Progenitor cell of endocrine pancreas (in vitro differentiated cells): ENCODE results near the gene ATF7. TPM values are rescaled to one million over a fixed set of nuclear protein-coding genes. Genes with fewer than 3 reads are reported as not detected.
"Not testable (repeated sequence)": the region's sequence is repeated elsewhere in the genome, so short reads cannot be mapped to it uniquely, and the experiment has no call there.

Experiments used
- DNase-seq: peaks from one replicate; pipeline ENCODE4 v3.0.0; 2021; ENCODE audit warnings: low spot score; ENCODE audit not compliant: unreplicated experiment
- H3K27ac Mint-ChIP-seq: 2 replicates; pipeline ENCODE4 v1.8.0; 2021; ENCODE audit warnings: mild to moderate bottlenecking, moderate library complexity, mixed read lengths
- H3K27me3 Mint-ChIP-seq: 2 replicates; pipeline ENCODE4 v1.8.0; 2021; ENCODE audit warnings: mixed read lengths
- H3K36me3 Mint-ChIP-seq: 2 replicates; pipeline ENCODE4 v1.8.0; 2022; ENCODE audit warnings: mixed read lengths; ENCODE audit not compliant: insufficient read depth
- H3K4me1 Mint-ChIP-seq: 2 replicates; pipeline ENCODE4 v1.8.0; 2021; ENCODE audit warnings: low read depth, mixed read lengths
- H3K4me3 Mint-ChIP-seq: 2 replicates; pipeline ENCODE4 v1.8.0; 2021; ENCODE audit warnings: low read depth, mild to moderate bottlenecking, moderate library complexity, mixed read lengths
- H3K9me3 Mint-ChIP-seq: 2 replicates; pipeline ENCODE4 v1.8.0; 2021; ENCODE audit warnings: low read depth, mixed read lengths
- total RNA-seq: library from RNA; stranded (reverse); gene quantifications from 2 replicates; pipeline ENCODE4 v1.2.1, GENCODE V29; 2021
- TF ChIP-seq, protein P1 (sequence below): fragments of 200-600 bp; sonication (generic); IDR thresholded peaks from one replicate; pipeline ENCODE4 v1.5.0; 2021; ENCODE audit warnings: antibody characterized with exemption, mild to moderate bottlenecking; ENCODE audit not compliant: unreplicated experiment

ATF7 gene
- total RNA-seq, 1 donor from 2014 or later, result 51.7 TPM

DNA sequence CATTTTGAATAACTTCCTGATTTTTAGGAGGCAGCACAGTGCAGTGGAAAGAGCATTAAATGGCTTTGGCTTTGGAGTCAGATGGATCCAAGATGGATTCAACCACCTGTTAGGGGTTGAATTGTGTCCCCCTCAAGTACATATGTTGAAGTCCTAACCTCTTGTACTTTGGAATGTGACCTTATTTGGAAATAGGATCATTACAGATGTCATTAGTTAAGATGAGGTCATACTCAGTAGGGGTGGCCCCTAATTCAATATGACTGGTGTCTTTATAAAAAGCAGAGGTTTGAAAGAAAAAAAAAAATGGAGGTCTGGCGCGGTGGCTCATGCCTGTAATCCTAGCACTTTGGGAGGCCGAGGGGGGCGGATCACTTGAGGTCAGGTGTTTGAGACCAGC, 30.9 kb upstream of the ATF7 start:
- no peak for DNase-seq
- H3K9me3 Mint-ChIP-seq, result no peaks in the 10 kb centered on the region
- peaks cover 36% of the 10 kb centered on the region for H3K4me1 Mint-ChIP-seq
- no peaks in the 10 kb centered on the region for H3K27me3 Mint-ChIP-seq
- H3K36me3 Mint-ChIP-seq, result peaks cover 2% of the 10 kb centered on the region
- TF ChIP-seq, protein P1, sequence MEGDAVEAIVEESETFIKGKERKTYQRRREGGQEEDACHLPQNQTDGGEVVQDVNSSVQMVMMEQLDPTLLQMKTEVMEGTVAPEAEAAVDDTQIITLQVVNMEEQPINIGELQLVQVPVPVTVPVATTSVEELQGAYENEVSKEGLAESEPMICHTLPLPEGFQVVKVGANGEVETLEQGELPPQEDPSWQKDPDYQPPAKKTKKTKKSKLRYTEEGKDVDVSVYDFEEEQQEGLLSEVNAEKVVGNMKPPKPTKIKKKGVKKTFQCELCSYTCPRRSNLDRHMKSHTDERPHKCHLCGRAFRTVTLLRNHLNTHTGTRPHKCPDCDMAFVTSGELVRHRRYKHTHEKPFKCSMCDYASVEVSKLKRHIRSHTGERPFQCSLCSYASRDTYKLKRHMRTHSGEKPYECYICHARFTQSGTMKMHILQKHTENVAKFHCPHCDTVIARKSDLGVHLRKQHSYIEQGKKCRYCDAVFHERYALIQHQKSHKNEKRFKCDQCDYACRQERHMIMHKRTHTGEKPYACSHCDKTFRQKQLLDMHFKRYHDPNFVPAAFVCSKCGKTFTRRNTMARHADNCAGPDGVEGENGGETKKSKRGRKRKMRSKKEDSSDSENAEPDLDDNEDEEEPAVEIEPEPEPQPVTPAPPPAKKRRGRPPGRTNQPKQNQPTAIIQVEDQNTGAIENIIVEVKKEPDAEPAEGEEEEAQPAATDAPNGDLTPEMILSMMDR, result no peak
- peak overlapping the region; percentile 24 for H3K4me3 Mint-ChIP-seq
- H3K27ac Mint-ChIP-seq, result peak overlapping the region; percentile 97

- Mint-ChIP-seq H3K4me3 (no peak overlapping the region), H3K36me3 (no peaks in the 10 kb centered on the region), H3K27ac (no peak overlapping the region), H3K27me3 (no peaks in the 10 kb centered on the region), H3K9me3 (no peaks in the 10 kb centered on the region), H3K4me1 (peaks cover 19% of the 10 kb centered on the region)
- DNase-seq, result no peak
- TF ChIP-seq, protein P1, result no peak
These were observed 27.4 kb upstream of the ATF7 start for GRCh38 chr12:53653595-53653994.

DNA sequence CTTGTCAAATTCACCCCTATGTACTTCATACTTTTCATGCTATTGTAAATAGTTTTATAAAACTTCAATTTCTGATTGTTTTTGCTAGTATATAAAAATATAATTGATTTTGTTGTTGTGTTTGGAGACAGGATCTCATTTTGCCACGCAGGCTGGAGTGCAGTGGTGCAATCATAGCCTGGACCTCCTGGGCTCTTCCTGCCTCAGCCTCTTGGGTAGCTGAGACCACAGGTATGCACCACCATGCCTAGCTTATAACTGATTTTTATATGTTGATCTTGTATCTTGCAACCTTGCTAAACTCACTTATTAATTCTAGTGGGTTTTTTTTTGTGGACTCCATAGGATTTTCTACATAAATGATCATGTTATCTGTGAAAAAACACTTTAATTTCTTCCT, 26.2 kb upstream of the ATF7 start:
- H3K9me3 Mint-ChIP-seq, result no peaks in the 10 kb centered on the region
- H3K4me1 Mint-ChIP-seq, result peaks cover 11% of the 10 kb centered on the region
- H3K27ac Mint-ChIP-seq, result no peak overlapping the region
- no peak for DNase-seq
- TF ChIP-seq, protein P1, result no peak
- H3K4me3 Mint-ChIP-seq, result no peak overlapping the region
- H3K27me3 Mint-ChIP-seq, result no peaks in the 10 kb centered on the region
- no peaks in the 10 kb centered on the region for H3K36me3 Mint-ChIP-seq

DNA sequence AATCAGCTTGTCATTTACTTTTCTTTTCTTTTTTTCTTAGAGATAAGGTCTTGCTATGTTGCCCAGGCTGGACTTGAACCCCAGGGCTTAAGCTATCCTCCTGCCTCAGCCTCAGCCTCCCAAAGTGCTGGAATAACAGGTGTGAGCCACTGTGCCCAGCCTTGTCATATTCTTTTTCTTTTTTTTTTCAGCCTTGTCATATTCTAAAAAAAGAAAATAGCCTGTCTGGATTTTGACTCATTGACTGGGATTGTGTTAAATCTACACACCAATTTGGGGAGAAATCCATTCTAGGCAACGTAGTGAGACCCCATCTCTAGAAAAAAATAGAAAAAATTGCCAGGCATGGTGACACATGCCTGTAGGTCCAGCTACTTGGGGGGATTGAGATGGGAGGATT, 25.6 kb upstream of the ATF7 start:
- H3K4me1 Mint-ChIP-seq, result peaks cover 5% of the 10 kb centered on the region
- no peak overlapping the region for H3K4me3 Mint-ChIP-seq
- H3K27ac Mint-ChIP-seq, result no peak overlapping the region
- no peak for DNase-seq
- no peaks in the 10 kb centered on the region for H3K27me3 Mint-ChIP-seq
- TF ChIP-seq, protein P1, result no peak
- H3K9me3 Mint-ChIP-seq, result no peaks in the 10 kb centered on the region
- no peaks in the 10 kb centered on the region for H3K36me3 Mint-ChIP-seq

GRCh38 chr12:53646300-53646699, 20.1 kb upstream of the ATF7 start:
- not testable (repeated sequence) for DNase-seq, H3K27me3 Mint-ChIP-seq, H3K4me1 Mint-ChIP-seq, H3K27ac Mint-ChIP-seq, H3K4me3 Mint-ChIP-seq, H3K36me3 Mint-ChIP-seq, H3K9me3 Mint-ChIP-seq

DNA sequence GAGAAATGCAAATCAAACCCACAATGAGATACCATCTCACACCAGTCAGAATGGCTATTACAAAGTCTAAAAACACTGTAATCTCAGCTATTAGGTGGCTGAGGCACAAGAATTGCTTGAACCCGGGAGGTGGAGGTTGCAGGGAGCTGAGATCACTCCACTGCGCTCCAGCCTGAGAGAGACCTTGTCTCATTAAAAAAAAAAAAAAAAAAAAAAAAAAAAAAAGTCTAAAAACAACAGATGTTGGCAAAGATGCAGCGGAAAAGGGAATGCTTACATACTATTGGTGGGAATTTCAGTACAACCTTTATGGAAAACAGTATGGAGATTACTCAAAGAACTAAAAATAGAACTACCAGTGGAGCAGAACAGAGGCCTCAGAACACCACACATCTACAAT, 19.0 kb upstream of the ATF7 start:
- TF ChIP-seq, protein P1, result no peak
- H3K4me3 Mint-ChIP-seq, result no peak overlapping the region

More for the DNA sequence above, 19.0 kb upstream of the ATF7 start:
- no peak for DNase-seq
- no peaks in the 10 kb centered on the region for H3K9me3 Mint-ChIP-seq
- H3K4me1 Mint-ChIP-seq, result no peaks in the 10 kb centered on the region
- H3K27ac Mint-ChIP-seq, result peak overlapping the region; percentile 51
- no peaks in the 10 kb centered on the region for H3K27me3 Mint-ChIP-seq
- H3K36me3 Mint-ChIP-seq, result no peaks in the 10 kb centered on the region
